Esophagus squamous epithelium (tissue), 5 donors: ENCODE data around the gene CACNA1H. TPM values are rescaled to one million over a fixed set of nuclear protein-coding genes. Genes with fewer than 3 reads are reported as not detected.

Source experiments
- DNase-seq: peaks from one replicate; lab custom pipeline; 2025; lab: John Stamatoyannopoulos, UW
- H3K27ac ChIP-seq, 4 donors: fragments of 200-600 bp; sonication (generic); one replicate each; pipeline ENCODE4 v1.5.1; 2016 to 2019; ENCODE audit warnings: mild to moderate bottlenecking in 1 of 4
- H3K27me3 ChIP-seq, 4 donors: fragments of 200-600 bp; sonication (generic); 1 replicate in 3 of 4; 2 replicates in 1 of 4; pipeline versions ENCODE4 v1.5.1 to v1.6.0; 2017 to 2021; ENCODE audit warnings: antibody characterized with exemption in 1 of 4
- H3K36me3 ChIP-seq, 3 donors: fragments of 200-600 bp; sonication (generic); one replicate each; pipeline ENCODE4 v1.5.1; 2016 to 2019
- H3K4me1 ChIP-seq, 3 donors: fragments of 200-600 bp; sonication (generic); one replicate each; pipeline ENCODE4 v1.5.1; 2017 to 2019
- H3K4me3 ChIP-seq, 4 donors: fragments of 200-600 bp; sonication (generic); 1 replicate in 3 of 4; 2 replicates in 1 of 4; pipeline ENCODE4 v1.5.1; 2016 to 2019; ENCODE audit warnings: mild to moderate bottlenecking in 2 of 4, moderate library complexity in 1 of 4
- H3K9me3 ChIP-seq, 3 donors: fragments of 200-600 bp; sonication (generic); one replicate each; pipeline ENCODE4 v1.5.1; 2016 to 2019
- POLR2A ChIP-seq, 4 donors: fragments of 450-650 bp; IDR thresholded peaks; one replicate each; pipeline ENCODE4 v1.6.1; 2017; ENCODE audit warnings: antibody characterized with exemption in 4 of 4, mild to moderate bottlenecking in 4 of 4, moderate library complexity in 3 of 4
- WGBS, 2 donors: methylation state at CpG; one replicate each; pipeline ENCODE4 v1.1.5; 2018; 5-methylcytosine and 5-hydroxymethylcytosine counted together
- intact Hi-C: fragments of 100-400 bp; cut with DNase I; formaldehyde crosslinking; loops from one replicate; pipeline ENCODE4 v1.15.0; 2022
- total RNA-seq, 4 donors: library from RNA; depleted of rRNA; stranded (reverse); fragments of >200 nt; gene quantifications; one replicate each; pipeline ENCODE4 v1.1.0, GENCODE V29; 2016
- TF ChIP-seq, protein P1 (sequence below), 6 experiments: fragments of 450-650 bp in 4 of 6; fragments of 200-600 bp in 2 of 6; sonication (generic) in 2 of 6; IDR thresholded peaks; one replicate each; pipeline ENCODE4 v1.5.1; 2016 to 2019; ENCODE audit warnings: antibody characterized with exemption in 6 of 6, mild to moderate bottlenecking in 4 of 6, moderate library complexity in 4 of 6
- donor health status: DM: yes; HTN: yes; CAD: no.

CACNA1H gene
- total RNA-seq, 4 donors from 2014 or later, result 1.7 to 14.7 (median 5.6) TPM

DNA sequence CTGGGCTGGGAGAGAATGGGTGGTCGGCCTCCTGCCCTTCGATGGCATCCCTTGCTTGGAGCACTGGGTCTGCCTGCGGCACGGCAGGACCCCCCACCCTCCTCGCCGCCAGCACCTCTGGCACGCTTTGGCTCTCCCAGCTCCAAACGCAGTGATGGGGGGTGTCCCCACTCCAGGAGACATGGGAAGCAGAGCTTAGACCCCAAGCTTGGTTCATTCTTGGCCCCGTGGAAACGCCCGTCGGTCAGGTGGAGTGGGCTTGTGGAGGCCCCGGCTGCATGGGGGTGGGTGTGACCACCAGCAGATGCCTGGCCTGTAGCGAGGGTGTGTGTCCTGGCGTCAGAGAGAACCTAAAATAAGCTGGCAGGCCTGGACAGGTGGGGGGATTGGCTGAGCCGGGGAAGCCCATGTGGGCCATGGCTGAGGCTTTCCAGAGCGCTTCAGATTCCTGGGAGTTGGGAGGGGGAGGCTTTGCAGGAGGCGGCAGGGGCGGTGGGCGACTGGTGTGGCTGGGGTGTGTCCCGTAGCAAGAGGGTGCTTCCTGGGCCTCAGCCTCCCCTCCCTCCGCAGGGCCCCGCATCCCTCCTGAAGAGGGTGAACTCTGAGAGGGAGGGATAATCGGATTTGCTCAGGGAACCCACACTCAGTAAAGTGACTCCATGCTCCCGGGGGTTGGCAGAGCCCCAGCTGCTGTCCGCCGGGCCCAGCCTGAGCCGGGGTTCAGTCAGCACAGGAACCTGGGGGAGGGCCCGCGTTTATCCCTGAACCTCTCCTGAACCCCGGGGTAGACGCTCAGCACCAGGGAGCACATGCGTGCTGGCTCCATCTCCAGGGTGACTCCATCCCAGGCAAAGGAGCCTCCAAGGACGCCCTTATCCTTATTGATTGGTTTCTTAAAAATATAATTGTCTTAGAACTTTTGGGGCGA, 3.4 kb downstream of the CACNA1H start:
- H3K4me1 ChIP-seq, result peaks cover 20 to 91% (median 41%) of the 10 kb centered on the region in 3 donors
- intact Hi-C loops, result no loop called here
- no peaks in the 10 kb centered on the region for H3K9me3 ChIP-seq
- H3K4me3 ChIP-seq, result peak overlapping the region in 1 of 4 donors; percentile 66
- H3K27ac ChIP-seq, result peak overlapping the region; percentile 59 to 88 (median 82)
- H3K36me3 ChIP-seq, result no peaks in the 10 kb centered on the region
- H3K27me3 ChIP-seq, result peaks cover 12 to 96% (median 19%) of the 10 kb centered on the region in 4 donors
- 35 to 40% methylated on average over 12 to 17 of the region's 35 CpGs for WGBS, 2 donors
- no peak for DNase-seq
- no peak for TF ChIP-seq POLR2A (IDR thresholded peaks at IDR 0.05)
- TF ChIP-seq, protein P1, sequence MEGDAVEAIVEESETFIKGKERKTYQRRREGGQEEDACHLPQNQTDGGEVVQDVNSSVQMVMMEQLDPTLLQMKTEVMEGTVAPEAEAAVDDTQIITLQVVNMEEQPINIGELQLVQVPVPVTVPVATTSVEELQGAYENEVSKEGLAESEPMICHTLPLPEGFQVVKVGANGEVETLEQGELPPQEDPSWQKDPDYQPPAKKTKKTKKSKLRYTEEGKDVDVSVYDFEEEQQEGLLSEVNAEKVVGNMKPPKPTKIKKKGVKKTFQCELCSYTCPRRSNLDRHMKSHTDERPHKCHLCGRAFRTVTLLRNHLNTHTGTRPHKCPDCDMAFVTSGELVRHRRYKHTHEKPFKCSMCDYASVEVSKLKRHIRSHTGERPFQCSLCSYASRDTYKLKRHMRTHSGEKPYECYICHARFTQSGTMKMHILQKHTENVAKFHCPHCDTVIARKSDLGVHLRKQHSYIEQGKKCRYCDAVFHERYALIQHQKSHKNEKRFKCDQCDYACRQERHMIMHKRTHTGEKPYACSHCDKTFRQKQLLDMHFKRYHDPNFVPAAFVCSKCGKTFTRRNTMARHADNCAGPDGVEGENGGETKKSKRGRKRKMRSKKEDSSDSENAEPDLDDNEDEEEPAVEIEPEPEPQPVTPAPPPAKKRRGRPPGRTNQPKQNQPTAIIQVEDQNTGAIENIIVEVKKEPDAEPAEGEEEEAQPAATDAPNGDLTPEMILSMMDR (IDR thresholded peaks at IDR 0.05), result no peak

DNA sequence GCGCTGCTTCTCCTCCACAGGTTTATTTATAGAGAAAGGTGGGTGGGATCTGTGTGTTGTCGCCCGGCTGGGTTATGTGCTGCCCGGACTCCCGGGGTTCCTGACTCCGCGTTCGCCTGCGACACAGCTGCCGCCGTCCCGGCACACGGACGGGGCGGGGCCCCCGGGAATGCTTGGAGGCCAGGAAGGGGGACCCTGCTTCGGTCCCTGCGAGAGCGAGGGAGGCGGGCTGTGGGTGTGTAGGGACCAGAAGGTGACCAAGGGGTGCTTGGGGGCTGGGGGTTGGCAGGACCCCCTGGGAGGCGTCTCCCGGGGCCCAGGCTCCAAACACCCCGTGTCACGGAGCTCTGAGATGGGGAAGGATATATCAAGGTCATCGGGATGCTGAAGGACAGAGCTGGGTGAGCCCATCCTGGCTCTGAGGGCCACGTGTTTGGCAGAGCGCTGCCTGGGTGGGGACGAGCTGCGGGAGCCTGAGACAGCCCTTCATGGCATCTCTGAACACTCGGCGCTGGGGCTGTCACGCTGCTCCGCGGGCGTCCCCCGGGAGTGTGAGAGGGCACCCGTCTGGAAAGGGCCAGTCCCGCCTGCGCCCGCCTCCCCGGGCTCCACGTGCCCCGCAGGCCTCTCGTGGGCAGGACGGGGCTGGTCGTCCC, 4.2 kb downstream of the CACNA1H start:
- intact Hi-C loops, result no loop called here
- peaks cover 12 to 96% (median 19%) of the 10 kb centered on the region in 4 donors for H3K27me3 ChIP-seq
- no peaks in the 10 kb centered on the region for H3K36me3 ChIP-seq
- WGBS, 2 donors, result 61 to 62% methylated on average over 4 to 6 of the region's 46 CpGs
- DNase-seq, result no peak
- TF ChIP-seq POLR2A (IDR thresholded peaks at IDR 0.05), result no peak
- TF ChIP-seq, protein P1 (IDR thresholded peaks at IDR 0.05), result no peak
- H3K4me1 ChIP-seq, result peaks cover 20 to 89% (median 40%) of the 10 kb centered on the region in 3 donors
- no peak overlapping the region for H3K4me3 ChIP-seq
- no peaks in the 10 kb centered on the region for H3K9me3 ChIP-seq
- H3K27ac ChIP-seq, result peak overlapping the region; percentile 59 to 88 (median 82)

DNA sequence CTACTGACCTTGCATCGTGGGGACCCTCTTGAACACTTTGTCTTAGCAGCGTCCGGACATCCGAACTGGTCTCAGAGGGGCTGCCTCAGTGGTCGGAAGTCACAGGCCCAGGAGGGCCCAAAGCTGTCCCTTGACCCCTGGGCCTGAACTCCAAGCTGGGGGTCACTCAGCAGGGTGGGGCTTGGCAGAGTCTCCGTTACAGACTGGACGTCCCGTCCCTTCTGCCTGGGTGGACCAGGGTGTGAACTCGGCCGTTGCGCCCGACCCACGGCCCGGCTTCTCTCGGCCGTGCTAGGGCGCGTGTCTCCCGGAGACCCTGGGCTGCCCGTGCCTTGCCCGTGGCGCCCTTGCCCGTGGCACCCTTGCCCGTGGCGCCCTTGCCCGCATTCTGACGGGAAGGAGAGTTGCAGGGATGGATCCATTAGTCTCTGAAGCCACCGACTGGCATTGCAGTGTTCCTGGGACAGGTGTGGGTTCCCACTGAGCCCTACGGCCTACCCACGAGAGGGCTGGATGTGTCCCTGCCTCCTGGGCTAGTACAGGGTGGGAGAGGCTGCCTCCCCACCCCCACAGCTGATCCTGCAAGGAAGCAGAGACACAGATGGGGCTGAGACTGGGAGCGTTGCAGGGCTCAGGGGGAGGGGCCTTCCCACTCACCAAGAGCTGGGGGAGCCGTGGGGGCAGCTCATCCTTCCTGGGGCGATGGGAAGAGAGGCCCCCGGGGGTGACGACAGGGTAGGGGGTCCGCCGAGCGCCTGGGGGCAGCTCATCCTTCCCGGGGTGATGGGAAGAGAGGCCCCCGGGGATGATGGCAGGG, 4.9 kb downstream of the CACNA1H start:
- Histone ChIP-seq H3K27me3 (peaks cover 12 to 97% (median 19%) of the 10 kb centered on the region in 4 donors), H3K27ac (peak overlapping the region; percentile 59 to 88 (median 82)), H3K9me3 (no peaks in the 10 kb centered on the region), H3K36me3 (no peaks in the 10 kb centered on the region), H3K4me3 (no peak overlapping the region), H3K4me1 (peaks cover 20 to 82% (median 33%) of the 10 kb centered on the region in 3 donors)
- WGBS, 2 donors, result 77 to 88% methylated on average over 16 to 20 of the region's 40 CpGs
- intact Hi-C loops, result no loop called here
- TF ChIP-seq, protein P1 (IDR thresholded peaks at IDR 0.05), result no peak
- no peak for TF ChIP-seq POLR2A (IDR thresholded peaks at IDR 0.05)
- DNase-seq, result no peak

DNA sequence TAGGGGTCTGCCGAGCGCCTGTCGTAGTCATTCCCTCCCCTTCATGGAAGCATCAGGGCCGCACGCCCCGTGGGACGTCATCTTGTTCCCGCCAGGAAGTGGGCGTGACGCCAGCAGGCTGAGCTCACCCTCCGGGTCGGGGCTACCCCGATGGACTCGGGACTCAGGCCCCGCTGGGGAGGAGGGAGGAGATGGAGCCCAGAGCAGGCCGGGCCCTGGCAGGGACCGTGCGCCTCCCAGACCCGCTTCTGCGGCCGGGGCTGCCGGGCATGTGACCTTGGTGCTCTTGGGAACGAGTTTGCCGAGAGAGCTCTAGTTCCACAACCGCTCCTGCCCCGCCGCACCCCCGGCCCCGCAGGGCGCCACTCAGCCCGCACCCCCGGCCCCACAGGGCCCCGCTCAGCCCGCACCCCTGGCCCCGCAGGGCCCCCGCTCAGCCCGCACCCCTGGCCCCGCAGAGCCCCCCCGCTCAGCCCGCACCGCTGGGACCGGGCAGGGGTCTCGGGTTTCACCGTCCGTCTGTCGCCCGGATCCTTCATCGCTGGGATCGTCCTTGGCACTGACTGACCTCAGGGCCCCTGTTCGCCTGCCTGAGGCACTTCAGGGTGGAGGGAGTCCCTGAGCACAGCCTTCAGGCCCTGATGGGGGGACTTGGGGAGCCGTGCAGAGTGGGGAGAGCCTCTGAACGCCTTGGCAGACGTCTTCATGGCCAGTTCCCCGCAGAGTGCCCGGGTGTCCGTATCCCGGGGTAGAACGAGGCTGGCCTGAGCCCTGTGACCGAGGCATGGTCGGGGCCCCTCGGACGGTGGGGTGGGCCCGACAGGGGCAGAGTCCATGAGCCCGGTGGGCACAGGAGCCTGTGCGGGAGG, 5.8 kb downstream of the CACNA1H start:
- no peak for DNase-seq
- Histone ChIP-seq H3K4me1 (peaks cover 20 to 78% (median 29%) of the 10 kb centered on the region in 3 donors), H3K36me3 (no peaks in the 10 kb centered on the region), H3K9me3 (no peaks in the 10 kb centered on the region), H3K27ac (peak overlapping the region; percentile 59 to 88 (median 82)), H3K4me3 (no peak overlapping the region), H3K27me3 (peaks cover 12 to 100% (median 19%) of the 10 kb centered on the region in 4 donors)
- TF ChIP-seq POLR2A (IDR thresholded peaks at IDR 0.05), result no peak
- TF ChIP-seq, protein P1 (IDR thresholded peaks at IDR 0.05), result no peak
- 70% methylated on average over 19 of the region's 65 CpGs; no CpG with 5 or more reads in 1 of the 2 donors for WGBS, 2 donors
- intact Hi-C loops, result no loop called here
